Raji (cell line): ENCODE results near the gene OR51B4.
"Not testable (repeated sequence)": the region's sequence is repeated elsewhere in the genome, so short reads cannot be mapped to it uniquely, and the experiment has no call there.

Experiments
- POLR2A ChIP-seq: IDR thresholded peaks from 2 replicates; pipeline ENCODE4 v1.6.1; 2011; ENCODE audit warnings: low read depth, low read length, control low read depth; ENCODE audit not compliant: insufficient read depth

OR51B4 gene

DNA sequence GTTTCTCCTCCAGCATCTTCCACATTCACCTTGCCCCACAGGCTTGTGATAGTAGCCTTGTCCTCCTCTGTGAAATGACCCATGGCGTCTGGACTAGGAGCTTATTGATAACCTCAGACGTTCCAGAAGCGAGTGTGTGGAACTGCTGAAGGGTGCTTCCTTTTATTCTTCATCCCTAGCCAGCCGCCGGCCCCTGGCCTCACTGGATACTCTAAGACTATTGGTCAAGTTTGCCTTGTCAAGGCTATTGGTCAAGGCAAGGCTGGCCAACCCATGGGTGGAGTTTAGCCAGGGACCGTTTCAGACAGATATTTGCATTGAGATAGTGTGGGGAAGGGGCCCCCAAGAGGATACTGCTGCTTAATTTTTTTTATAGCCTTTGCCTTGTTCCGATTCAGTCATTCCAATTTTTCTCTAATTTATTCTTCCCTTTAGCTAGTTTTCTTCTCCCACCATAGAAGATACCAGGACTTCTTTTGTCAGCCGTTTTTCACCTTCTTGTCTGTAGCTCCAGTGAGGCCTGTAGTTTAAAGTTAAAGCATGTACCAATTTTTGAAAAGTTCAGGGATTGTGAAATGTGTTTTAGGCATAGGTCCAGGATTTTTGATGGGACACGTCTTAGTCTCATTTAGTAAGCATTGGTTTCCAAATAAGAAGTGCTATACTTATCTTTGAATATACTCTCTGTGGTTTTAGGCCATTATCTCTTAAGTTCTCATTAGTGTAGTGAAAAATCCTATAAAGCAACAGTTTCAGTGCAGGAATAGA is 46.9 kb downstream of the OR51B4 start, which contains the start of gene HBG2:
Gene HBG2 (minus strand): TSS at position 136 of the 768 bp plus-strand sequence. CDS start 53 bp downstream, at position 83.
- not testable (repeated sequence) for TF ChIP-seq POLR2A

DNA sequence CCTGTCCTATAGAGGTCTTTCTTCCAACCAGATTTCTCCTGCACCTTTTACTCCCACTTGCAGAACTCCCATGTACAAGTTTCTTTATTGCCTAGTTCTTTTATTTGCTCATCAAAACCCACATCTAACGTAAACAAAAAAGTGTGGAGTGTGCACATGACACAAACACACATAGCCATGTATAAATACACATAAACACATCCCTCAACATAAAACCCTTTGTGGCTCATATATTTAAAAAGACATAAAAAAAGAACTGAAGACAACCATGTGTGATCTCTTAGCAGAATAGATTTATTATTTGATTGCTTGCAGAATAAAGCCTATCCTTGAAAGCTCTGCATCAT is 48.9 kb downstream of the OR51B4 start:
- TF ChIP-seq POLR2A = no peak

DNA sequence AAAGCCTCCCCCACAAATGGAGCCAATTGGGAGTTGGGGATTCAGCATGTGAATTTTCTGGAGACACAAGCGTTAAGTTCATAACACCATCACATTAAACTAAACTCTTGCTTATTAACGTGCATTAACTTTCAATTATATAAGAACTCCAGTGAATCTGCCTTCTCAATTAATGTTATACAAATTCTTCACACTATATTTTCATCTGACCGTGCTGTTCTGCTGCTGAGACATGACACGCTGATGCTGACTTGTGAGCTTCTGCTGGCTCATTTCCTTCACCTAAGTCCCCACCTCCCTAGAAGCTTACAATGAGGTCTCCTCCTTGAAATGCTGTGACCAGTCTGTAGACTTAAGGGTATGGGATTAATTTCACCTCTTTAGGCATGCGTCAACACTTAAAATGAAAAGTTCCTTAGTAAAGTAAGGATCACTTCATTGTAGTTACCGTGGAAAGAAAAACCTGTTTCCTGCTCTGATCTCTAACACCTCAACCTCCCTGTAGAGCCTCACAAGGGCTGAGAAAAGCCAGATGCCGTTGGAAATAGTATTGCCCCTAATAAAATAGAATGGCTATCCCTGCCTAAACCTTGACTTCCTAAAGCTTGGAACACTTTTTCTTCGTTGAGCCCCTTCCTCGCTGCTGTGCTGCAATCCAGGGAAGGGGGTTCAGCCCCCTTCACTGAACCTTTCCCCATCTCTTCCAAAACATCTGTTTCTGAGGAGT is 49.4 kb downstream of the OR51B4 start:
- no peak for TF ChIP-seq POLR2A

DNA sequence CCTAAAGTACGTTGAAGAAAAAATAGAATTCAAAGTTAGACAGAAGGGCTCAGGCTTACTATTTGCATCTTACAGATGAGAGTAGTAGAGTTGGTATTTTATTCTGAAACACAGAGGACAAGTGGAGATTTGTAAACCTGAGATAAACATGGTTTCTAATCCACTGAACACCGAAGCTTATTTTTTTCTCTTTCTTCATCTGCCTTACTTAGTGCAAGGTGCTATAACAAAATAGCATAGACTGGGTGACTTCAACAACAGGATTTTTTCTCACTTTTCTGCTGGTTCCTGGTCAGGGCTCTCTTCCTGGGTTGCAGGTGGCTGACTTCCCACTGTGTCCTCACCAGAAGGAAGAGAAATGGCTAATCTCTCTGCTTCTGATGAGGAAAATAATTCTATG is 50.0 kb downstream of the OR51B4 start:
- TF ChIP-seq POLR2A = no peak
